Chondrocyte (in vitro differentiated cells): ENCODE data around the gene CREB3L2. TPM values are rescaled to one million over a fixed set of nuclear protein-coding genes. Genes with fewer than 3 reads are reported as not detected.
"Not testable (repeated sequence)": the region's sequence is repeated elsewhere in the genome, so short reads cannot be mapped to it uniquely, and the experiment has no call there.

ENCODE experiments used
- DNase-seq: peaks from one replicate; pipeline ENCODE4 v3.0.0; 2021; ENCODE audit warnings: mixed read lengths, low spot score
- H3K27ac Mint-ChIP-seq: one replicate; pipeline ENCODE4 v1.8.0; 2021; ENCODE audit warnings: mild to moderate bottlenecking, moderate library complexity, mixed read lengths; ENCODE audit not compliant: unreplicated experiment
- H3K27me3 Mint-ChIP-seq: 2 replicates; pipeline ENCODE4 v1.8.0; 2021; ENCODE audit warnings: low read depth, mixed read lengths
- H3K36me3 Mint-ChIP-seq: 2 replicates; pipeline ENCODE4 v1.8.0; 2021; ENCODE audit warnings: low read depth, mixed read lengths
- H3K4me1 Mint-ChIP-seq: 2 replicates; pipeline ENCODE4 v1.8.0; 2021; ENCODE audit warnings: low read depth, mild to moderate bottlenecking, mixed read lengths
- H3K4me3 Mint-ChIP-seq: one replicate; pipeline ENCODE4 v1.8.0; 2021; ENCODE audit warnings: mild to moderate bottlenecking, moderate library complexity, mixed read lengths; ENCODE audit not compliant: unreplicated experiment
- H3K9me3 Mint-ChIP-seq: 2 replicates; pipeline ENCODE4 v1.8.0; 2021; ENCODE audit warnings: low read depth, mixed read lengths
- CTCF ChIP-seq: fragments of 200-600 bp; sonication (generic); IDR thresholded peaks from 2 replicates; pipeline ENCODE4 v1.5.0; 2021; ENCODE audit warnings: antibody characterized with exemption, mild to moderate bottlenecking, moderate library complexity
- total RNA-seq: library from RNA; stranded (reverse); gene quantifications from 3 replicates; pipeline ENCODE4 v1.2.1, GENCODE V29; 2021

Gene CREB3L2
- total RNA-seq, 1 donor from 2014 or later = 217 TPM

GRCh38 chr7:137916564-137916963, 85.3 kb downstream of the CREB3L2 start:
- Mint-ChIP-seq H3K9me3 (no peaks in the 10 kb centered on the region), H3K4me1 (peaks cover 53% of the 10 kb centered on the region), H3K27me3 (no peaks in the 10 kb centered on the region), H3K27ac (peak overlapping the region; percentile 83), H3K4me3 (no peak overlapping the region), H3K36me3 (peaks cover 42% of the 10 kb centered on the region)
- TF ChIP-seq CTCF = no peak
- DNase-seq = no peak

- Mint-ChIP-seq H3K27ac (no peak overlapping the region), H3K4me1 (peaks cover 40% of the 10 kb centered on the region), H3K27me3 (no peaks in the 10 kb centered on the region), H3K4me3 (no peak overlapping the region), H3K9me3 (no peaks in the 10 kb centered on the region), H3K36me3 (peaks cover 46% of the 10 kb centered on the region)
- DNase-seq = no peak
- no peak for TF ChIP-seq CTCF
These were observed 86.6 kb downstream of the CREB3L2 start for GRCh38 chr7:137915266-137915665.

GRCh38 chr7:137913985-137914384, 87.9 kb downstream of the CREB3L2 start:
- Mint-ChIP-seq H3K36me3 (peaks cover 58% of the 10 kb centered on the region), H3K4me1 (peaks cover 39% of the 10 kb centered on the region), H3K4me3 (no peak overlapping the region), H3K27me3 (no peaks in the 10 kb centered on the region), H3K9me3 (no peaks in the 10 kb centered on the region), H3K27ac (peak overlapping the region; percentile 22)
- DNase-seq = no peak
- no peak for TF ChIP-seq CTCF

GRCh38 chr7:137909042-137909441, 92.8 kb downstream of the CREB3L2 start:
- TF ChIP-seq CTCF = no peak
- Mint-ChIP-seq H3K4me3 (no peak overlapping the region), H3K27ac (peak overlapping the region; percentile 77), H3K9me3 (no peaks in the 10 kb centered on the region), H3K4me1 (peaks cover 25% of the 10 kb centered on the region), H3K27me3 (no peaks in the 10 kb centered on the region), H3K36me3 (peaks cover 65% of the 10 kb centered on the region)
- DNase-seq = no peak

GRCh38 chr7:137908106-137908505, 93.8 kb downstream of the CREB3L2 start:
- TF ChIP-seq CTCF = no peak
- no peak for DNase-seq
- H3K4me3 Mint-ChIP-seq = no peak overlapping the region

GRCh38 chr7:137906636-137907035, 95.2 kb downstream of the CREB3L2 start:
- not testable (repeated sequence) for H3K9me3 Mint-ChIP-seq, DNase-seq, H3K27me3 Mint-ChIP-seq, H3K4me3 Mint-ChIP-seq
- peaks cover 35% of the 10 kb centered on the region for H3K4me1 Mint-ChIP-seq
- H3K36me3 Mint-ChIP-seq = peaks cover 60% of the 10 kb centered on the region
- H3K27ac Mint-ChIP-seq = peak overlapping the region; percentile 69

More at GRCh38 chr7:137908106-137908505, 93.8 kb downstream of the CREB3L2 start:
- H3K27me3 Mint-ChIP-seq = no peaks in the 10 kb centered on the region
- H3K9me3 Mint-ChIP-seq = no peaks in the 10 kb centered on the region
- H3K4me1 Mint-ChIP-seq = peaks cover 32% of the 10 kb centered on the region
- peak overlapping the region; percentile 64 for H3K27ac Mint-ChIP-seq
- peaks cover 67% of the 10 kb centered on the region for H3K36me3 Mint-ChIP-seq
